Vagina (tissue), 2 donors: Measurements from ENCODE around the gene ARID5A. TPM values are rescaled to one million over a fixed set of nuclear protein-coding genes. Genes with fewer than 3 reads are reported as not detected.

Experiments
- DNase-seq, 2 donors: peaks; one replicate each; pipeline ENCODE4 v3.0.0-alpha.2; 2017; ENCODE audit errors: extremely low spot score in 2 of 2
- H3K27ac ChIP-seq: fragments of 200-600 bp; sonication (generic); one replicate; pipeline ENCODE4 v1.5.1; 2019
- H3K27me3 ChIP-seq: fragments of 200-600 bp; sonication (generic); one replicate; pipeline ENCODE4 v1.5.1; 2019
- H3K36me3 ChIP-seq, 2 donors: fragments of 200-600 bp; sonication (generic); one replicate each; pipeline ENCODE4 v1.5.1; 2017 to 2019
- H3K4me1 ChIP-seq: fragments of 200-600 bp; sonication (generic); one replicate; pipeline ENCODE4 v1.5.1; 2019
- H3K4me3 ChIP-seq, 2 donors: fragments of 200-600 bp; sonication (generic); 1 replicate in 1 of 2; 2 replicates in 1 of 2; pipeline ENCODE4 v1.5.1; 2016 to 2019
- H3K9me3 ChIP-seq: fragments of 200-600 bp; sonication (generic); one replicate; pipeline ENCODE4 v1.5.1; 2019
- POLR2A ChIP-seq, 2 donors: fragments of 450-650 bp; IDR thresholded peaks; one replicate each; pipeline ENCODE4 v1.6.1; 2017; ENCODE audit warnings: antibody characterized with exemption in 2 of 2, mild to moderate bottlenecking in 2 of 2, moderate library complexity in 2 of 2
- POLR2AphosphoS5 ChIP-seq, 2 donors: sonication (generic); formaldehyde crosslinking; IDR thresholded peaks; one replicate each; pipeline ENCODE4 v1.9.0; 2017; ENCODE audit warnings: antibody characterized with exemption in 2 of 2, mild to moderate bottlenecking in 2 of 2, low read depth in 1 of 2; ENCODE audit not compliant: insufficient read depth in 1 of 2
- intact Hi-C: fragments of 100-400 bp; cut with DNase I; formaldehyde crosslinking; loops from one replicate; pipeline ENCODE4 v1.15.1; 2023
- total RNA-seq: library from RNA; depleted of rRNA; stranded (reverse); fragments of >200 nt; gene quantifications from one replicate; pipeline ENCODE4 v1.2.3, GENCODE V29; 2016
- TF ChIP-seq, protein P1 (sequence below), 3 experiments: fragments of 450-650 bp in 2 of 3; fragments of 200-600 bp in 1 of 3; sonication (generic) in 1 of 3; IDR thresholded peaks; one replicate each; pipeline ENCODE4 v1.5.1; 2017 to 2019; ENCODE audit warnings: antibody characterized with exemption in 3 of 3, mild to moderate bottlenecking in 2 of 3, moderate library complexity in 2 of 3

Gene ARID5A
- total RNA-seq, 1 donor from 2014 or later = 34.1 TPM

DNA sequence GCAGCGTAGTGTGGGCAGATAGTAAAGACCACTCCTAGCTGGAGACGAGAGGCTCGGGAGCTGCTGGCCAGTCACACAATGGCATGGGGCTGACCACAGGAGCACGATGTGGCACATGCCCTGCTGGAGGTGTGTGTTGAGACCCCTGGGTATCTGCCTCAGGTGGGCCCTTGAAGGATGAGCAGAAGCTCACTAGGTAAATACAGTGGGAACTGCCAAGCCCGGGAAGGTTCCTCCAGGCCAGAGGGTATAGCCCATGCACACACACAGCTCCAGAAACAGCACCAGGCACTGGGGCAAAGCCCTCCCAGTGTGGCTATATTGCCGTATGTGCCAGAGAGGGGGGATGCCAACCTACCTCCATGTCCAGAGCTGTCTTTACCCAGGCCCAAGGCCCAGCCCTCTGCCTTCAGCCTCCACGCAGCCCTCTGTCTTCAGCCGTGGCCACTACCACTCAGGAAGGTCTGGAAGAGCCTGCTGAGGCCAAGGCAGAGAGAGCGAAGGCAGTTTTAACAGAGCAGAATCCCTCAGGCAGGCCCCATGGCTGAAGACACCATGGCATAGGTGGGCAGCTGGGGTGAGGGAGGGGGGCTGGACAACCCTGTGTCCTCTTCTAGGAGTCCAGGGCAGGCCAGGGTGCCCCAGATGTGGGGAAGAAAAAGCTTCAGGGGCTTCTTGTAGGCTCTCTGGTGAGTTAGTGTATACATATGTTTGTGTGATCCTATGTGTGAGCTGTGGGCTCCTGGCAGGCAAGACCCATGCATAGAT lies 7.0 kb upstream of the ARID5A start:
- TF ChIP-seq POLR2AphosphoS5 (IDR thresholded peaks at IDR 0.05; ENCODE audit: insufficient read depth in 1 of 2, low read depth in 1 of 2) (no peak), POLR2A (IDR thresholded peaks at IDR 0.05) (no peak)
- TF ChIP-seq, protein P1, sequence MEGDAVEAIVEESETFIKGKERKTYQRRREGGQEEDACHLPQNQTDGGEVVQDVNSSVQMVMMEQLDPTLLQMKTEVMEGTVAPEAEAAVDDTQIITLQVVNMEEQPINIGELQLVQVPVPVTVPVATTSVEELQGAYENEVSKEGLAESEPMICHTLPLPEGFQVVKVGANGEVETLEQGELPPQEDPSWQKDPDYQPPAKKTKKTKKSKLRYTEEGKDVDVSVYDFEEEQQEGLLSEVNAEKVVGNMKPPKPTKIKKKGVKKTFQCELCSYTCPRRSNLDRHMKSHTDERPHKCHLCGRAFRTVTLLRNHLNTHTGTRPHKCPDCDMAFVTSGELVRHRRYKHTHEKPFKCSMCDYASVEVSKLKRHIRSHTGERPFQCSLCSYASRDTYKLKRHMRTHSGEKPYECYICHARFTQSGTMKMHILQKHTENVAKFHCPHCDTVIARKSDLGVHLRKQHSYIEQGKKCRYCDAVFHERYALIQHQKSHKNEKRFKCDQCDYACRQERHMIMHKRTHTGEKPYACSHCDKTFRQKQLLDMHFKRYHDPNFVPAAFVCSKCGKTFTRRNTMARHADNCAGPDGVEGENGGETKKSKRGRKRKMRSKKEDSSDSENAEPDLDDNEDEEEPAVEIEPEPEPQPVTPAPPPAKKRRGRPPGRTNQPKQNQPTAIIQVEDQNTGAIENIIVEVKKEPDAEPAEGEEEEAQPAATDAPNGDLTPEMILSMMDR (IDR thresholded peaks at IDR 0.05) = no peak
- peaks cover 82% of the 10 kb centered on the region for H3K4me1 ChIP-seq
- no peaks in the 10 kb centered on the region for H3K9me3 ChIP-seq
- H3K36me3 ChIP-seq = no peaks in the 10 kb centered on the region
- H3K27ac ChIP-seq = peak overlapping the region; percentile 98
- intact Hi-C loops = loop anchor here (10.0 kb wide), 1 partner anchor 105 kb away; the partner anchor contains the start of gene KANSL3
- H3K4me3 ChIP-seq = no peak overlapping the region
- DNase-seq = no peak
- H3K27me3 ChIP-seq = no peaks in the 10 kb centered on the region

DNA sequence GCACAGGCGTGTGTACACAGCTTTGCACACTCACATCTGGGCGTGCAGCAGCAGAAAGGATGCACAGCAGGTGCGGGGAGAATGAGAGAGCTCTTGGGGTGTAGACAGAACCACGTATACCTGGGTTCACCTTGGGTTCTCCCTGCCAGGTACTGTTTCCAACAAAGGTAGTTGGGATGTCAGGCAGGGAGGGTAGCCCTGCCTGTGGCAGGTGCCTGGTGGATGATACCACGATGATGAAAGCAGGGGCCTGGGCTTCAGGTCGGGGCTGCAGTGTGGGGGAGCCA lies 6.5 kb upstream of the ARID5A start:
- H3K9me3 ChIP-seq = no peaks in the 10 kb centered on the region
- DNase-seq = no peak
- intact Hi-C loops = loop anchor here (10.0 kb wide), 1 partner anchor 105 kb away; the partner anchor contains the start of gene KANSL3

GRCh38 chr2:96530474-96531357 lies 5.8 kb upstream of the ARID5A start:
- intact Hi-C loops = loop anchor here (10.0 kb wide), 1 partner anchor 104 kb away; the partner anchor contains the start of gene KANSL3
- no peak for DNase-seq
- H3K36me3 ChIP-seq = no peaks in the 10 kb centered on the region
- peaks cover 93% of the 10 kb centered on the region for H3K4me1 ChIP-seq
- peak overlapping the region; percentile 98 for H3K27ac ChIP-seq
- TF ChIP-seq POLR2AphosphoS5 (IDR thresholded peaks at IDR 0.05; ENCODE audit: insufficient read depth in 1 of 2, low read depth in 1 of 2) (no peak), POLR2A (IDR thresholded peaks at IDR 0.05) (no peak)
- TF ChIP-seq, protein P1 (IDR thresholded peaks at IDR 0.05) = no peak
- no peaks in the 10 kb centered on the region for H3K27me3 ChIP-seq
- H3K9me3 ChIP-seq = no peaks in the 10 kb centered on the region
- H3K4me3 ChIP-seq = no peak overlapping the region

More for the DNA sequence above, 6.5 kb upstream of the ARID5A start:
- Histone ChIP-seq H3K27me3 (no peaks in the 10 kb centered on the region), H3K4me1 (peaks cover 87% of the 10 kb centered on the region), H3K4me3 (no peak overlapping the region), H3K36me3 (no peaks in the 10 kb centered on the region), H3K27ac (peak overlapping the region; percentile 98)
- no peak for TF ChIP-seq POLR2A (IDR thresholded peaks at IDR 0.05)
- TF ChIP-seq, protein P1 (IDR thresholded peaks at IDR 0.05) = no peak
- TF ChIP-seq POLR2AphosphoS5 (IDR thresholded peaks at IDR 0.05; ENCODE audit: insufficient read depth in 1 of 2, low read depth in 1 of 2) = no peak

DNA sequence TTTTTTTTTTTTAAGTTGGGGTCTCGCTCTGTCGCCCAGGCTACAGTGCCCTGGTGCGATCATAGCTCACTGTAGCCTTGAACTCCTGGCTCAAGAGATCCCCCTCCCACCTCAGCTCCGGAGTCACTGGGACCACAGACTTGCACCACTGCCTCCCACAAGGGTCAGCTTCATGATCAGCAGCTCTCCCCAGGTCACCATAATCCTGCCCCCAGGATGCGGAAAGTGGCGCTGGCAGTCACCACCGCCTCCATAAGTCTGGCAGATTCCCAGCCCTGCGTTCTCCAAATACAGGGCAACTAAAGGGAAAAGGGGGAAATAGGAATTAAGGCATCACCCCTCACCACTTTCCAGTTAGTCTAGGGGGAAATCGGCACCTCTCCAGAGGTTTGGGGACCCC lies 5.2 kb upstream of the ARID5A start:
- peak overlapping the region; percentile 15 to 32 for H3K4me3 ChIP-seq
- TF ChIP-seq POLR2A (IDR thresholded peaks at IDR 0.05) (no peak), POLR2AphosphoS5 (IDR thresholded peaks at IDR 0.05; ENCODE audit: insufficient read depth in 1 of 2, low read depth in 1 of 2) (no peak)
- TF ChIP-seq, protein P1 (IDR thresholded peaks at IDR 0.05) = no peak
- peaks cover 98% of the 10 kb centered on the region for H3K4me1 ChIP-seq
- H3K9me3 ChIP-seq = no peaks in the 10 kb centered on the region
- H3K36me3 ChIP-seq = no peaks in the 10 kb centered on the region
- intact Hi-C loops = loop anchor here (10.0 kb wide), 1 partner anchor 103 kb away; the partner anchor contains the start of gene KANSL3
- H3K27ac ChIP-seq = peak overlapping the region; percentile 98
- DNase-seq = no peak
- no peaks in the 10 kb centered on the region for H3K27me3 ChIP-seq
